Brain microvascular endothelial cell (primary cell): Measurements from ENCODE around the gene IER3IP1.

Source experiments
- DNase-seq: peaks from one replicate; pipeline ENCODE4 v3.0.0-alpha.2; 2020
- H3K27ac ChIP-seq: fragments of 250-450 bp; sonication (Bioruptor Pico); 2 replicates; pipeline ENCODE4 v1.5.1; 2020; ENCODE audit warnings: mild to moderate bottlenecking, moderate library complexity
- H3K27me3 ChIP-seq: fragments of 250-450 bp; sonication (Bioruptor Pico); replicated peaks from 2 replicates; pipeline ENCODE4 v1.5.1; 2020; ENCODE audit warnings: mild to moderate bottlenecking
- H3K36me3 ChIP-seq: fragments of 250-450 bp; sonication (Bioruptor Pico); replicated peaks from 2 replicates; pipeline ENCODE4 v1.5.1; 2020; ENCODE audit warnings: mild to moderate bottlenecking
- H3K4me3 ChIP-seq: 2 replicates; pipeline ENCODE4 v1.5.1; 2011; ENCODE audit warnings: low read depth, mild to moderate bottlenecking, control low read depth, low read length, moderate library complexity
- in situ Hi-C: cut with HindIII; loops from 2 replicates; pipeline ENCODE4 v1.10.0; 2017; ENCODE audit warnings: low sequenced_read_pairs, low pct_ligation_motif_present
- TF ChIP-seq, protein P1 (sequence below): IDR thresholded peaks from 2 replicates; pipeline ENCODE4 v1.5.1; 2011; ENCODE audit warnings: low read depth, mild to moderate bottlenecking, moderate library complexity, low read length, control low read depth, inconsistent platforms; ENCODE audit errors: missing control alignments

Gene IER3IP1

DNA sequence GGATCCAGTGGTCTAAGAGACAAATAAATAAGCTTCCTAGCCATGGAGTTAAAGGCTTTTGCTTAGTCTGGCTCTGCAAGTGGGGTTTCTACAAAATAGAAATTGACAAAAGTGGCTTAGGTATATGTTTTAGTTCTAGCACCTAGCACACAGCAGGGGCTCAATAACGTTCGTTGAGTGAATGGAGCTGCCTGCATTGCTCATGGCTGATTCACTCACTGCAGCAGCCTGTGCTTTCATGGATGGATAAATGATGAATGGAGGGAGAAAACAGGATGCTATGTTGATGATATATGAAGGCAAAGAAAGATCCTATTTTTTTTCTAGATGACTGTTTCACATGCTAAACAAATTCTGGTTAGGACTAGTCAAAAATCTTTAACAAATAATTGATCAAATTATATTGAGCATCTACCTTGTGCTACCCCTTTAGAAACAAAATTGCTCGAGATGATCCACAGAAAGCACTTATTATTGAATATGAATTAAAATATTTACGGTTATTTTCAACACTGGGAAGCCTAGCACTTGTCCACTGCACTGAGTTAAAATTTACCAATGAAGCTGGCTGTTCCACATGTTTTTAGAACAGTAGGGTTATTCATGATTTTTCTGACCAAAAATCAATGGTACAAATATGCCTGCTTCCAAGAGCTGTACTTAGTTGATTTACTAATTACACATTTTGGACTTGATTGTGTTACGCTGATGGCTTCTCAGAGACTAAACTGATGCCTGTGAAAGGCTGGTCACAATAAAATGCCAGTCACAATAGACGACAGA, 65.5 kb downstream of the IER3IP1 start:
- TF ChIP-seq, protein P1, sequence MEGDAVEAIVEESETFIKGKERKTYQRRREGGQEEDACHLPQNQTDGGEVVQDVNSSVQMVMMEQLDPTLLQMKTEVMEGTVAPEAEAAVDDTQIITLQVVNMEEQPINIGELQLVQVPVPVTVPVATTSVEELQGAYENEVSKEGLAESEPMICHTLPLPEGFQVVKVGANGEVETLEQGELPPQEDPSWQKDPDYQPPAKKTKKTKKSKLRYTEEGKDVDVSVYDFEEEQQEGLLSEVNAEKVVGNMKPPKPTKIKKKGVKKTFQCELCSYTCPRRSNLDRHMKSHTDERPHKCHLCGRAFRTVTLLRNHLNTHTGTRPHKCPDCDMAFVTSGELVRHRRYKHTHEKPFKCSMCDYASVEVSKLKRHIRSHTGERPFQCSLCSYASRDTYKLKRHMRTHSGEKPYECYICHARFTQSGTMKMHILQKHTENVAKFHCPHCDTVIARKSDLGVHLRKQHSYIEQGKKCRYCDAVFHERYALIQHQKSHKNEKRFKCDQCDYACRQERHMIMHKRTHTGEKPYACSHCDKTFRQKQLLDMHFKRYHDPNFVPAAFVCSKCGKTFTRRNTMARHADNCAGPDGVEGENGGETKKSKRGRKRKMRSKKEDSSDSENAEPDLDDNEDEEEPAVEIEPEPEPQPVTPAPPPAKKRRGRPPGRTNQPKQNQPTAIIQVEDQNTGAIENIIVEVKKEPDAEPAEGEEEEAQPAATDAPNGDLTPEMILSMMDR: no peak
- peaks cover 11% of the 10 kb centered on the region for H3K36me3 ChIP-seq
- H3K4me3 ChIP-seq: no peak overlapping the region
- DNase-seq: no peak
- in situ Hi-C loops: no loop called here
- no peak overlapping the region for H3K27ac ChIP-seq
- H3K27me3 ChIP-seq: no peaks in the 10 kb centered on the region

DNA sequence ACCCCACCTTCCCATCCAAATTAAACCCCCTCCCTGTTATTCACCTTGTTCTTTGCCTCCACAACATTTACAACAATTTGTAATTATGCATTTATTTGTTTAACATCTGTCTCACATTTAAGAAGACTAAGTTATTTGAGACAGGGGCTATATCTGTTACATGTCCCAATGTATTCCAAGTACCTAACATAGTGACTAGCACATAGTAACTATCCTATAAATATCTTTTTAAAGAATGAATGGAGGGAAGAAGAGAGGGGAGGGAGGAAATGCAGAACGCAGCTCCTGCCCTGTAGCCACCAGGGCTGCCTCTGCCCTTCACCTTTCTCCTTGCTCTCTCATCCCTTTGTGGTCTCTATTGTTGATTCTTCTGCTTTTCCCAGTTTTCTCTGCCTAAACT, 66.4 kb downstream of the IER3IP1 start:
- Histone ChIP-seq H3K27me3 (no peaks in the 10 kb centered on the region), H3K27ac (no peak overlapping the region), H3K36me3 (peaks cover 11% of the 10 kb centered on the region), H3K4me3 (no peak overlapping the region)
- in situ Hi-C loops: no loop called here
- TF ChIP-seq, protein P1: no peak
- DNase-seq: no peak

DNA sequence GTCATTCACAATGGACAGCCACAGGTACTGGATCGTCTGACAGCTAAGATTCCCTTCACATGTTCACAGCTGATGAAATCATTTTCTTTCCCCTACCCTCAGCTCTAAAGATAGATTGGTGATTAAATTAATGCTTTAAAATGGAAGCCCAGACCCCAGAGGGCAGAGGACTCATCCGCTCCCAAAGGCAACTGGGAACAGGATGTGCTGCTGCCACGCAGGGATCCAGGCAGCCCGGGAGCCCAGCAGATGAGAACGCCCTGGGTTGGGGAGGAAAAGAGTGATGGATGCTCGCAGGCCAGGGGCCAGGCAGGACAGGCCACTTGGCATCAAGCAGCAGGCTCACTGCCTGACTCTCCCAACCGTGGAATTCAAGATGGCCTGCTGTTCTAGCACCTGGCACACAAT, 67.2 kb downstream of the IER3IP1 start:
- Histone ChIP-seq H3K27me3 (no peaks in the 10 kb centered on the region), H3K27ac (no peak overlapping the region), H3K4me3 (no peak overlapping the region), H3K36me3 (peaks cover 11% of the 10 kb centered on the region)
- DNase-seq: no peak
- in situ Hi-C loops: no loop called here
- TF ChIP-seq, protein P1: no peak

DNA sequence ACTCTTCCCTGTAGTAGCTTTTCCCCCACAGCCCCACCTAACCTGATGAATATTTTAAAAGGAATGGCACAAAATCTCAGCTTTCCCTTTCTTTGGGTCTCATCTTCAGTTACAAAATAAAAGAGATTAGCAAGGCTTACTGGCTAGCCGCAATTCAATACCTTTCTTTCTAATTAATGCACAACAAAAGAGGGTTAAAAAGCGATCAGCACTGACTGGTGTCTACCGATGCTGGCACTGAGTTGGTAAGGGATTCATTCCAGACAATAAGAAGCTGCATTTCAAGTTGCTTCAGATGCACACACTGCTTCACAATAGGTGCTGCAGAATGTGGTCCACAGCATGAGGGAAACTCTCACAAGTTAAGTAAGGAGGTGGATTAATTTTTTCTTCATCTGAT, 67.8 kb downstream of the IER3IP1 start:
- Histone ChIP-seq H3K36me3 (peaks cover 11% of the 10 kb centered on the region), H3K27me3 (no peaks in the 10 kb centered on the region), H3K4me3 (no peak overlapping the region), H3K27ac (no peak overlapping the region)
- no peak for DNase-seq
- TF ChIP-seq, protein P1: no peak
- in situ Hi-C loops: no loop called here
